Activated naive CD4-positive, alpha-beta T cell (primary cell): ENCODE data around the gene ATXN2L.
"Not testable (repeated sequence)": the region's sequence is repeated elsewhere in the genome, so short reads cannot be mapped to it uniquely, and the experiment has no call there.

Source experiments
- DNase-seq, 4 experiments: peaks; one replicate each; lab custom pipeline; 2025; lab: John Stamatoyannopoulos, UW

ATXN2L gene

GRCh38 chr16:28867241-28867640 is 44.4 kb downstream of the ATXN2L start:
- DNase-seq: no peak

- DNase-seq: not testable (repeated sequence)
Measured at GRCh38 chr16:28867646-28868045, 44.8 kb downstream of the ATXN2L start.

GRCh38 chr16:28869201-28869600 is 46.4 kb downstream of the ATXN2L start:
- no peak for DNase-seq

GRCh38 chr16:28872952-28873351 is 50.2 kb downstream of the ATXN2L start:
- no peak for DNase-seq

- peak in 3 of 4 experiments; percentile 15 to 51 (median 20) for DNase-seq
Measured at GRCh38 chr16:28873543-28874201, 50.9 kb downstream of the ATXN2L start.

GRCh38 chr16:28874406-28874805 is 51.6 kb downstream of the ATXN2L start:
- DNase-seq: no peak

GRCh38 chr16:28875134-28876018 is 52.6 kb downstream of the ATXN2L start:
- no peak for DNase-seq

- DNase-seq: no peak
Measured at GRCh38 chr16:28876019-28876659, 53.3 kb downstream of the ATXN2L start.

GRCh38 chr16:28876973-28877654 is 54.3 kb downstream of the ATXN2L start:
- DNase-seq: no peak

GRCh38 chr16:28877655-28878000 is 54.8 kb downstream of the ATXN2L start:
- no peak for DNase-seq

GRCh38 chr16:28878083-28878926 is 55.5 kb downstream of the ATXN2L start, which contains the start of gene ATP2A1:
TSS of gene ATP2A1 (plus strand) at chr16:28878488. CDS start at chr16:28878672, 184 bp downstream.
- DNase-seq: no peak

GRCh38 chr16:28879261-28879840 is 56.6 kb downstream of the ATXN2L start:
- DNase-seq: no peak

GRCh38 chr16:28879841-28880588 is 57.2 kb downstream of the ATXN2L start:
- DNase-seq: peak; percentile 74 to 83 (median 75)

- no peak for DNase-seq
Measured at GRCh38 chr16:28880589-28880915, 57.8 kb downstream of the ATXN2L start.

GRCh38 chr16:28880955-28881354 is 58.2 kb downstream of the ATXN2L start:
- no peak for DNase-seq

GRCh38 chr16:28881565-28881964 is 58.8 kb downstream of the ATXN2L start:
- DNase-seq: not testable (repeated sequence)

GRCh38 chr16:28882551-28883160 is 59.9 kb downstream of the ATXN2L start:
- DNase-seq: no peak

GRCh38 chr16:28883221-28883996 is 60.6 kb downstream of the ATXN2L start:
- DNase-seq: no peak

GRCh38 chr16:28884045-28884444 is 61.2 kb downstream of the ATXN2L start:
- no peak for DNase-seq
